Endothelial cell of umbilical vein (primary cell): Measurements from ENCODE around the gene CIAO3. TPM values are rescaled to one million over a fixed set of nuclear protein-coding genes. Genes with fewer than 3 reads are reported as not detected.
"Not testable (repeated sequence)": the region's sequence is repeated elsewhere in the genome, so short reads cannot be mapped to it uniquely, and the experiment has no call there.

Experiments used
- BruUV-seq: library from RNA; stranded (reverse); fragments of 400-500 nt; replicated peaks from 2 replicates; lab custom pipeline; 2021; lab: Mats Ljungman, UMichigan
- CTCF ChIA-PET: fragments of 300-600, 350-600 bp; sonication (Branson Sonifier 250); formaldehyde crosslinking; loops from one replicate; lab custom pipeline; 2021; ENCODE audit warnings: antibody characterized with exemption, inconsistent platforms; lab: Charles Lee
- POLR2A ChIA-PET: fragments of 300-600, 350-600 bp; sonication (Branson Sonifier 250); formaldehyde crosslinking; loops from one replicate; lab custom pipeline; 2021; ENCODE audit warnings: antibody characterized with exemption, inconsistent platforms; lab: Charles Lee
- DNase-seq: peaks from one replicate; pipeline ENCODE4 v3.0.0-alpha.2; 2011; ENCODE audit warnings: low read depth, low spot score
- FAIRE-seq: peaks from 2 replicates; lab custom pipeline; 2011; peaks lifted over from hg19 to GRCh38; lab: Jason Lieb, UNC
- H2AFZ ChIP-seq: 2 replicates; pipeline ENCODE4 v1.6.0; 2012; ENCODE audit warnings: low read depth, low read length, control low read depth, inconsistent platforms
- H3K27ac ChIP-seq: 2 replicates; pipeline ENCODE4 v1.5.1; 2011; ENCODE audit warnings: low read depth, mild to moderate bottlenecking, control low read depth, low read length, moderate library complexity; ENCODE audit not compliant: insufficient read depth
- H3K27me3 ChIP-seq, 2 experiments: 2 replicates each; pipeline versions ENCODE4 v1.6.0 to v1.6.1; 2011; ENCODE audit warnings: low read length in 2 of 2, mixed read lengths in 1 of 2; ENCODE audit not compliant: control insufficient read depth in 2 of 2, insufficient read depth in 2 of 2
- H3K36me3 ChIP-seq, 2 experiments: 2 replicates in 1 of 2; 3 replicates in 1 of 2; pipeline ENCODE4 v1.5.1; 2011; ENCODE audit warnings: low read length in 2 of 2, mild to moderate bottlenecking in 1 of 2, moderate library complexity in 1 of 2; ENCODE audit not compliant: control insufficient read depth in 2 of 2, insufficient read depth in 2 of 2; ENCODE audit errors: extremely low read depth in 1 of 2
- H3K4me1 ChIP-seq: 3 replicates; pipeline ENCODE4 v1.5.1; 2011; ENCODE audit warnings: mild to moderate bottlenecking, low read length; ENCODE audit not compliant: control insufficient read depth, insufficient read depth; ENCODE audit errors: extremely low read depth
- H3K4me2 ChIP-seq: 2 replicates; pipeline ENCODE4 v1.6.1; 2011; ENCODE audit warnings: low read length, control low read depth, mixed read lengths; ENCODE audit not compliant: insufficient read depth
- H3K4me3 ChIP-seq, 3 experiments: fragments of 200-600 bp in 1 of 3; sonication (generic), shearing (Covaris generic) in 1 of 3; replicated peaks in 1 of 3; 2 replicates each; pipeline ENCODE4 v1.5.1; 2011 to 2016; ENCODE audit warnings: control low read depth in 3 of 3, low read length in 3 of 3, mild to moderate bottlenecking in 2 of 3, inconsistent platforms in 1 of 3, low read depth in 1 of 3, moderate library complexity in 1 of 3; ENCODE audit not compliant: insufficient read depth in 1 of 3
- H3K79me2 ChIP-seq: 2 replicates; pipeline ENCODE4 v1.6.0; 2012; ENCODE audit warnings: low read length, inconsistent platforms; ENCODE audit not compliant: control insufficient read depth, insufficient read depth
- H3K9ac ChIP-seq: replicated peaks from 2 replicates; pipeline ENCODE3; 2011; ENCODE audit warnings: low read length, control low read depth; ENCODE audit not compliant: insufficient read depth; ENCODE audit errors: extremely low read depth
- H3K9me1 ChIP-seq: replicated peaks from 3 replicates; pipeline ENCODE4 v1.6.0; 2011; ENCODE audit warnings: mild to moderate bottlenecking, low read length; ENCODE audit not compliant: control insufficient read depth, insufficient read depth; ENCODE audit errors: extremely low read depth
- H3K9me3 ChIP-seq: replicated peaks from 2 replicates; pipeline ENCODE4 v1.5.1; 2012; ENCODE audit warnings: low read length, inconsistent platforms; ENCODE audit not compliant: control insufficient read depth, insufficient read depth
- H4K20me1 ChIP-seq: replicated peaks from 2 replicates; pipeline ENCODE3; 2011; ENCODE audit warnings: mild to moderate bottlenecking, low read length; ENCODE audit not compliant: control insufficient read depth, insufficient read depth; ENCODE audit errors: extremely low read depth
- CTCF ChIP-seq, 2 donors: IDR thresholded peaks; 1 replicate in 1 of 2; 2 replicates in 1 of 2; pipeline ENCODE4 v1.5.1; 2011; ENCODE audit warnings: low read length in 2 of 2, mild to moderate bottlenecking in 2 of 2, moderate library complexity in 2 of 2, control low read depth in 1 of 2, inconsistent platforms in 1 of 2, low read depth in 1 of 2; ENCODE audit not compliant: insufficient read depth in 1 of 2; ENCODE audit errors: extremely low read depth in 1 of 2
- GATA2 ChIP-seq: IDR thresholded peaks from 2 replicates; pipeline ENCODE4 v1.7.0; 2011; ENCODE audit warnings: low read depth, mild to moderate bottlenecking, moderate library complexity, mixed read lengths, low read length; ENCODE audit not compliant: insufficient read length, insufficient read depth
- POLR2A ChIP-seq: IDR thresholded peaks from 2 replicates; pipeline ENCODE4 v1.6.1; 2012; ENCODE audit warnings: low read depth, mild to moderate bottlenecking, control low read depth, low read length
- dilution Hi-C: fragments of 300-500 bp; cut with MboI; formaldehyde crosslinking; loops from one replicate; pipeline ENCODE4 v1.15.0; 2019; ENCODE audit warnings: low sequenced_read_pairs; ENCODE audit not compliant: extremely low pct_ligation_motif_present
- intact Hi-C: fragments of 100-400 bp; cut with micrococcal nuclease; formaldehyde crosslinking; loops from one replicate; pipeline ENCODE4 v1.10.0; 2022
- polyA plus RNA-seq, 4 experiments: library from polyadenylated mRNA; depleted of rRNA in 3 of 4; stranded (reverse) in 3 of 4; unstranded in 1 of 4; fragments of >200 nt; gene quantifications; 2 replicates each; pipeline versions ENCODE4 v1.2.1 to v1.2.3, GENCODE V29; 2011 to 2012; ENCODE audit warnings: missing spikeins in 1 of 4
- total RNA-seq: library from RNA; stranded (reverse); gene quantifications from 2 replicates; pipeline ENCODE4 v1.2.3, GENCODE V29; 2021

Gene CIAO3
- total and polyA plus RNA-seq, 2 donors (not counting 3 experiments of a cell fraction or from before 2014, with no cell fraction given) = 23.1 to 33.8 TPM

- no peak overlapping the region for H3K4me3 ChIP-seq
- H2AFZ ChIP-seq = no peak overlapping the region
- H3K4me2 ChIP-seq = no peak overlapping the region
- dilution Hi-C loops = no loop called here
- FAIRE-seq = no peak
- H3K27ac ChIP-seq = no peak overlapping the region
- intact Hi-C loops = no loop called here
- no peaks in the 10 kb centered on the region for H3K27me3 ChIP-seq
- no peaks in the 10 kb centered on the region for H4K20me1 ChIP-seq
- no peaks in the 10 kb centered on the region for H3K9me1 ChIP-seq
- H3K9ac ChIP-seq = no peak overlapping the region
- no peaks in the 10 kb centered on the region for H3K9me3 ChIP-seq
- ChIA-PET CTCF (interaction anchor here (1.0 kb wide), 1 partner anchor 42 kb away, joined by 3 read pairs; the partner anchor contains the start of genes CHTF18 and RPUSD1), POLR2A (no interaction called here)
- no peaks in the 10 kb centered on the region for H3K36me3 ChIP-seq
- H3K4me1 ChIP-seq = peaks cover 4% of the 10 kb centered on the region
- BruUV-seq = no TSS peak
- H3K79me2 ChIP-seq = no peaks in the 10 kb centered on the region
- TF ChIP-seq CTCF (IDR thresholded peaks at IDR 0.05; ENCODE audit: extremely low read depth in 1 of 2, insufficient read depth in 1 of 2, low read depth in 1 of 2, low read length in 2 of 2) = peak in 1 of 2 donors; percentile 19
- TF ChIP-seq POLR2A = no peak
- no peak for DNase-seq
Measured at GRCh38 chr16:745739-746138, 4.9 kb upstream of the CIAO3 start.

GRCh38 chr16:743794-744500 lies 3.1 kb upstream of the CIAO3 start:
- H3K27me3 ChIP-seq = no peaks in the 10 kb centered on the region
- intact Hi-C loops = loop anchor here (5.0 kb wide), 1 partner anchor 43 kb away; the partner anchor contains the start of genes CHTF18 and RPUSD1
- no peaks in the 10 kb centered on the region for H3K36me3 ChIP-seq
- no peak overlapping the region for H3K4me3 ChIP-seq
- CTCF ChIA-PET = interaction anchor here (1.7 kb wide), 1 partner anchor 41 kb away, joined by 4 read pairs; no protein-coding TSS in a partner anchor
- peaks cover 10% of the 10 kb centered on the region for H3K4me1 ChIP-seq
- FAIRE-seq (no peak), DNase-seq (no peak)
- H3K9me3 ChIP-seq = no peaks in the 10 kb centered on the region
- BruUV-seq = no TSS peak
- no peak overlapping the region for H3K9ac ChIP-seq
- peaks cover 6% of the 10 kb centered on the region for H3K79me2 ChIP-seq
- dilution Hi-C loops = no loop called here
- no peak overlapping the region for H3K27ac ChIP-seq
- no peak overlapping the region for H3K4me2 ChIP-seq
- H4K20me1 ChIP-seq = no peaks in the 10 kb centered on the region
- TF ChIP-seq GATA2 (no peak), CTCF (IDR thresholded peaks at IDR 0.05; ENCODE audit: extremely low read depth in 1 of 2, insufficient read depth in 1 of 2, low read depth in 1 of 2, low read length in 2 of 2) (peak in 1 of 2 donors; percentile 16)
- H3K9me1 ChIP-seq = no peaks in the 10 kb centered on the region
- no peak overlapping the region for H2AFZ ChIP-seq
- POLR2A ChIA-PET = no interaction called here

- H3K27ac ChIP-seq, H3K36me3 ChIP-seq, H3K79me2 ChIP-seq, H3K9ac ChIP-seq, POLR2A ChIA-PET, H3K4me3 ChIP-seq, H3K4me1 ChIP-seq, H4K20me1 ChIP-seq, H2AFZ ChIP-seq, H3K4me2 ChIP-seq, dilution Hi-C loops, BruUV-seq, H3K9me3 ChIP-seq, FAIRE-seq, H3K9me1 ChIP-seq, H3K27me3 ChIP-seq, DNase-seq: not testable (repeated sequence)
- intact Hi-C loops = loop anchor here (5.0 kb wide), 1 partner anchor 44 kb away; the partner anchor contains the start of genes CHTF18 and RPUSD1
- CTCF ChIA-PET = interaction anchor here (1.7 kb wide), 2 partner anchors 30 to 42 kb away, joined by 4 to 5 read pairs; no protein-coding TSS in a partner anchor
Measured at GRCh38 chr16:742894-743293, 2.1 kb upstream of the CIAO3 start.
